ES-I3 (cell line): ENCODE measurements around the gene HIVEP1.

Experiments used
- H3K36me3 ChIP-seq: 2 replicates; pipeline ENCODE4 v1.6.1; 2013; ENCODE audit warnings: mild to moderate bottlenecking, low read length, control low read depth, moderate library complexity; ENCODE audit not compliant: insufficient read depth
- H3K4me1 ChIP-seq: 2 replicates; pipeline ENCODE4 v1.6.1; 2013; ENCODE audit warnings: mild to moderate bottlenecking, control low read depth, low read length; ENCODE audit not compliant: insufficient read depth
- H3K9ac ChIP-seq: 2 replicates; pipeline ENCODE4 v1.6.1; 2013; ENCODE audit warnings: low read depth, mild to moderate bottlenecking, low read length, moderate library complexity
- H3K9me3 ChIP-seq: 2 replicates; pipeline ENCODE4 v1.6.1; 2013; ENCODE audit warnings: mild to moderate bottlenecking, low read length, moderate library complexity; ENCODE audit not compliant: control insufficient read depth, insufficient read depth

HIVEP1 gene

DNA sequence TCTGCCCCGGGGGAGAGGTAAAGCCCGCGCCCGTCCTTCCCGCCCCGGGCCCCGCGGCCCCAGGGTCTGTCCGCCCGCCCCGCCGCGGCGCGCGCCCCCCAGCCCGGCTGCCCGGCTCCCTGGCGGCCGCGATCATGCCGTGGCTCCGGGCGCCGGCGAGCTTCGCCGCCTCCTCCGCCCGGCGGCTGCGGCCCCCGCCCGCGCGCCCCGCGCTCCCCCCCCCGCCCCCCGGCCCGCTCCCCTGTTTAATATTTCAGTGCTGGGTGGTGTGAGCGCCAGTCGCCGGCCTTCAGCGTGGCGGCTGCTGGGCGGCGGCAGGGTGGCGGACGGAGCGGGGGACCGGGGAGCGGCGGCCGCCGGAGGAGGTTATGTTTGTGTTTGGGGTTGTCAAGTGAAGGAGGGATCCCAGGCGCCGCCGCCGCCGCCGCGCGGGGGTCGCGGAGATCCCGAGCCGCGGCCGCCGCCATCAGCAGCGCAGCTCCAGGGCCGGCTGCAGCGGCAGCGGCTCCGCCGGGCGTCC lies at the start of gene HIVEP1:
Gene HIVEP1 (plus strand): TSS at position 275 of the 520 bp plus-strand sequence. CDS start 3,317 bp downstream, outside the sequence.
- Histone ChIP-seq H3K9ac (peak within 1 kb of the TSS; percentile 77), H3K9me3 (no peaks in the 10 kb centered on the region), H3K4me1 (peaks cover 7% of the 10 kb centered on the region; the same call in 1 of the 2 replicates), H3K36me3 (peaks cover 6% of the 10 kb centered on the region; the same call in 1 of the 2 replicates)

GRCh38 chr6:11963756-11964500 lies 48.2 kb upstream of the HIVEP1 start:
- no peak overlapping the region for H3K9ac ChIP-seq
- no peaks in the 10 kb centered on the region for H3K9me3 ChIP-seq
- H3K36me3 ChIP-seq, result no peaks in the 10 kb centered on the region
- H3K4me1 ChIP-seq, result peaks cover 5% of the 10 kb centered on the region; the same call in 1 of the 2 replicates

GRCh38 chr6:11964729-11965335 lies 47.3 kb upstream of the HIVEP1 start:
- Histone ChIP-seq H3K36me3 (no peaks in the 10 kb centered on the region), H3K4me1 (peaks cover 5% of the 10 kb centered on the region; the same call in 1 of the 2 replicates), H3K9me3 (no peaks in the 10 kb centered on the region), H3K9ac (no peak overlapping the region)

- no peaks in the 10 kb centered on the region for H3K36me3 ChIP-seq
- H3K9ac ChIP-seq, result no peak overlapping the region
- peaks cover 5% of the 10 kb centered on the region; the same call in 1 of the 2 replicates for H3K4me1 ChIP-seq
- no peaks in the 10 kb centered on the region for H3K9me3 ChIP-seq
Measured at GRCh38 chr6:11965499-11965898, 46.6 kb upstream of the HIVEP1 start.

- H3K9ac ChIP-seq, result no peak overlapping the region
- H3K9me3 ChIP-seq, result no peaks in the 10 kb centered on the region
- H3K4me1 ChIP-seq, result peaks cover 17% of the 10 kb centered on the region; the same call in 1 of the 2 replicates
- no peaks in the 10 kb centered on the region for H3K36me3 ChIP-seq
Measured at GRCh38 chr6:11968241-11968806, 43.8 kb upstream of the HIVEP1 start.

DNA sequence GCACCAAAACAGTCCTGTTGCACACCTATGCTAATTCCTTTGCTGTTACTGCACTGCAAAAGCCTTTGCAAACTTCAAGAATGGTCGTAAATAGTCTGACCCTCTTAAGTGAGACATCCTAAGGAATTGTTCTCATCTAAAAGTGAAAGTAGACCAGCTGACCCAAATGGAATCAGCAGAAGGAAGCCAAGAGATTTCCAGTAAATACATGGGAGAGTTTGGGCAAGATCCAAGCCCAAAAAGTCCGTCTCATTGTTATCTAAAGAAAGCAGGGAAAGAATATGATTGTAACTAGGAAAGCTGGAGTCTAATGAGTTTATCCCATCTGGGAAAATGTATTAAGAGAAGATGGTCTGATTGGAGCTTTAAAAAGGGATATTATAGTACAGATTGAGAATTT lies 43.0 kb upstream of the HIVEP1 start:
- H3K9me3 ChIP-seq, result no peaks in the 10 kb centered on the region
- H3K36me3 ChIP-seq, result no peaks in the 10 kb centered on the region
- peaks cover 20% of the 10 kb centered on the region; the same call in 1 of the 2 replicates for H3K4me1 ChIP-seq
- no peak overlapping the region for H3K9ac ChIP-seq

GRCh38 chr6:11970114-11970513 lies 42.0 kb upstream of the HIVEP1 start:
- H3K9ac ChIP-seq, result no peak overlapping the region
- H3K4me1 ChIP-seq, result peaks cover 18% of the 10 kb centered on the region; the same call in 1 of the 2 replicates
- H3K36me3 ChIP-seq, result no peaks in the 10 kb centered on the region
- H3K9me3 ChIP-seq, result no peaks in the 10 kb centered on the region

- H3K4me1 ChIP-seq, result peaks cover 15% of the 10 kb centered on the region; the same call in 1 of the 2 replicates
- no peak overlapping the region for H3K9ac ChIP-seq
- no peaks in the 10 kb centered on the region for H3K9me3 ChIP-seq
- no peaks in the 10 kb centered on the region for H3K36me3 ChIP-seq
Measured at GRCh38 chr6:11971154-11971553, 41.0 kb upstream of the HIVEP1 start.

DNA sequence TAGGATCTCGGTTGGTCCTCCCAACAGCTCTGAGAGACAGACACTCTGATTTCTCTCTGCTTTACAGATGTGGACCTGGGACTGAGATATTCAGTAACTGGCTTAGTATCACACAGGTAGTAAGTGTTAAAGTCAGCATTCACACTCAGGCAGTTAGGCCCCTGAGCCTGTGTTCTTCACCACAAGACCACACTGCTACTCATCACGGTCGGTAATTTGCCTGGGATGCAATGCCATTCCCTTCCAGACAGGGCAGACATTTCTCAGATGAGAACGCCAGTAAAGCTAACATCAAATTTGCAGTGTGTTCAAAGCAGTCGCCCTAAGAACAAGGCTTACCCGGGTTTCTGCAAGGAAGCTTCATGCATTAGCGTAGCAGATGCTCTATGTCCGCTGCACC lies 39.8 kb upstream of the HIVEP1 start:
- no peaks in the 10 kb centered on the region for H3K9me3 ChIP-seq
- peaks cover 15% of the 10 kb centered on the region; the same call in 1 of the 2 replicates for H3K4me1 ChIP-seq
- H3K36me3 ChIP-seq, result no peaks in the 10 kb centered on the region
- H3K9ac ChIP-seq, result no peak overlapping the region

- peaks cover 15% of the 10 kb centered on the region; the same call in 1 of the 2 replicates for H3K4me1 ChIP-seq
- no peaks in the 10 kb centered on the region for H3K36me3 ChIP-seq
- H3K9ac ChIP-seq, result no peak overlapping the region
- no peaks in the 10 kb centered on the region for H3K9me3 ChIP-seq
Measured at GRCh38 chr6:11972806-11973205, 39.3 kb upstream of the HIVEP1 start.

DNA sequence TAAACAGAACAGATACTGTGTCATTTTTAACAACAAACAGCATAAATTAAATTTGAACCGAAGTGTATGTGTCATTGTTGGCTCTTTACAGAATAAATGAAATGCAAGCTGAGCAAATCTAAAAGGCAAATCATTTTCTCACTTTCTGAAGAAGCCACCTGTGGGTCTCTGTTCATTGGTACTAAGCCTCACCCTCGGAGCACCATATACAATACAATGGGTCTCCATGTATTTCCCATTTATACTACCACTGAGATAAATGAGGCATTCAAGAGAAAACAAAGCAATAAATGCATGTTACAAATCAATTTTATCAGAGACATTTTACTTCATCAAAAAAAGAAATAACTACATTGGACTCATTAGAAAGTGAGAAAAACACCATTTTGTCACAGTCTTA lies 38.9 kb upstream of the HIVEP1 start:
- H3K36me3 ChIP-seq, result no peaks in the 10 kb centered on the region
- no peaks in the 10 kb centered on the region for H3K9me3 ChIP-seq
- H3K9ac ChIP-seq, result no peak overlapping the region
- H3K4me1 ChIP-seq, result peaks cover 15% of the 10 kb centered on the region; the same call in 1 of the 2 replicates

GRCh38 chr6:11974089-11974488 lies 38.0 kb upstream of the HIVEP1 start:
- Histone ChIP-seq H3K36me3 (no peaks in the 10 kb centered on the region), H3K9ac (no peak overlapping the region), H3K9me3 (no peaks in the 10 kb centered on the region), H3K4me1 (peaks cover 15% of the 10 kb centered on the region; the same call in 1 of the 2 replicates)

GRCh38 chr6:11975353-11975977 lies 36.6 kb upstream of the HIVEP1 start:
- Histone ChIP-seq H3K4me1 (peaks cover 15% of the 10 kb centered on the region; the same call in 1 of the 2 replicates), H3K36me3 (no peaks in the 10 kb centered on the region), H3K9me3 (no peaks in the 10 kb centered on the region), H3K9ac (no peak overlapping the region)

DNA sequence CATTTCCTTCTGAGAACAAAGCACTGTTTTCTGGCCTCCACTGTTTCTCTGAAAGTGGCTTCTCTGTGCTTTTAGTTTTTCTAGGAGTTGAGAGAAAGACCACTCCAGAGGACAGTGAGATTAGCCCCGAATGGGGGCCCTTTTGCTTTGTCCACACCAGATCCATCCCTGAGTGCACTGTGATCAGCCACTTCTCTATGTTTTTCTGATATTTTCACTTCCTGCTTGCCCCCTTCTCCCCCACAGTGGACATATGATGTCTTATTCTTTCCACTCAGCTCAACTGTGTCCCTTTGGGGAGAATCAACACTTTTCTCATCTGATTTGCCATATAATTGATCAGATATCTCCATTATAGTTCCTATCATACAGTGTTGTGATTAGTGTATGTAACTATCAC lies 35.6 kb upstream of the HIVEP1 start:
- peaks cover 12% of the 10 kb centered on the region; the same call in 1 of the 2 replicates for H3K4me1 ChIP-seq
- no peaks in the 10 kb centered on the region for H3K36me3 ChIP-seq
- no peaks in the 10 kb centered on the region for H3K9me3 ChIP-seq
- H3K9ac ChIP-seq, result no peak overlapping the region
